ENCODE results near the gene ALPG. TPM values are rescaled to one million over a fixed set of nuclear protein-coding genes. Genes with fewer than 3 reads are reported as not detected.
"Not testable (repeated sequence)": the region's sequence is repeated elsewhere in the genome, so short reads cannot be mapped to it uniquely, and the experiment has no call there.

ALPG gene
- total RNA-seq, 1 experiment from 2014 or later: 1.2 TPM

DNA sequence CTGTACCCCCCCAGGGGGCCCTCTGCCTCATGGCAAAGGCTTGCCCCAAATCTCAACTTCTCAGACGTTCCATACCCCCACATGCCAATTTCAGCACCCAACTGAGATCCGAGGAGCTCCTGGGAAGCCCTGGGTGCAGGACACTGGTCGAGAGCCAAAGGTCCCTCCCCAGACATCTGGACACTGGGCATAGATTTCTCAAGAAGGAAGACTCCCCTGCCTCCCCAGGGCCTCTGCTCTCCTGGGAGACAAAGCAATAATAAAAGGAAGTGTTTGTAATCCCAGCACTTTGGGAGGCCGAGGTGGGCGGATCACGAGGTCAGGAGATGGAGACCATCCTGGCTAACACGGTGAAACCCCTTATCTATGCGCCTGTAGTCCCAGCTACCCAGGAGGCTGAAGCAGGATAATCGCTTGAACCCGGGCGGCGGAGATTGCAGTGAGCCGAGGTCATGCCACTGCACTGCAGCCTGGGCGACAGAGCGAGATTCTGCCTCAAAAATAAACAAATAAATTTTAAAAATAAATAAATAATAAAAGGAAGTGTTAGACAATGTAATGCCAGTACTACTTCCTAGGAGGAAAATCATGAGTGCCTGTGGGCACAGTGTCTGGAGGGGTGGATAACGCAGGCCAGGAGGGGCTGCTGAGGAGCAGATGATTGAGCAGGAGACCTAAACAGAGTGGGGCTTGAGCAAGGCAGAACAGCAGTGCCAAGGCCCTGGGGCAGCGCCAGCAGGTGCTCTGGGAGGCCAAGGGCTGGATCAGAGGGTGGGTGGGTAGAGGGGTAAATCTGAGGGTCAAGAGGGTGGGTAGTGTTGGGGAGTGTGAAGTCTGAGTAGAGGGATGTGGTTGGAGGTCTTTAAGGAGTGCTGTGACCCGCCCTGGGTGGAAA lies 24.1 kb upstream of the ALPG start:
- H3K36me3 Mint-ChIP-seq: no peaks in the 10 kb centered on the region; the same call in 1 of the 2 replicates
- peaks cover 54% of the 10 kb centered on the region for H3K27me3 Mint-ChIP-seq (ENCODE audit: low read depth)
- peaks cover 9% of the 10 kb centered on the region for H3K4me1 Mint-ChIP-seq
- no peak for DNase-seq (ENCODE audit: low spot score)
- ChIA-PET CTCF (interaction anchor here (1.0 kb wide), 1 partner anchor 482 kb away, joined by 3 read pairs; no protein-coding TSS in a partner anchor), POLR2A (no interaction called here)
- no peak overlapping the region for H3K27ac Mint-ChIP-seq
- no peak for ATAC-seq
- H3K4me3 Mint-ChIP-seq: no peak overlapping the region
- TF ChIP-seq CREM (CRISPR knock-in tag; IDR thresholded peaks at IDR 0.05): no peak
- no peaks in the 10 kb centered on the region for H3K9me3 Mint-ChIP-seq

DNA sequence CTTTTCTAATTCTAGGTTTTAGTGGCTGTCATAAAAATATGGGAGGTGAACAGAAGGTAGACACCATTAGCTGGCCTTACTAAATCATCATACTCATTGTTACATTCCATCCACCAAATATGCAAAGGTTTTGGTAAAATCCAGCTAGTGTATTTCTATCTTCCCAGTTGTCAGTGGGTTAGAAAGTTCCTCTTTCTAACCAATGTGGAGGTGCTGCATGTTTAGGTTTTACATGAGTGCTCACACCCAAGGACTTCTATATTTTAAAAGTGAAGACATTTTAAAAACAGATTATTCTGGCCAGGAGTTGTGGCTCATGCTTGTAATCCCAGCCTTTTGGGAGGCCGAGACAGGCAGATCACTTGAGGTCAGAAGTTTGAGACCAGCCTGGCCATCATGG lies 22.2 kb upstream of the ALPG start:
- Mint-ChIP-seq H3K27me3 (ENCODE audit: low read depth) (peaks cover 73% of the 10 kb centered on the region), H3K9me3 (no peaks in the 10 kb centered on the region), H3K4me1 (peaks cover 14% of the 10 kb centered on the region), H3K36me3 (no peaks in the 10 kb centered on the region; the same call in 1 of the 2 replicates), H3K4me3 (no peak overlapping the region), H3K27ac (no peak overlapping the region)
- CTCF ChIA-PET: no interaction called here
- TF ChIP-seq ESRRA (CRISPR knock-in tag; IDR thresholded peaks at IDR 0.05; ENCODE audit: borderline replicate concordance) (no peak), CREM (CRISPR knock-in tag; IDR thresholded peaks at IDR 0.05) (no peak), ZNF263 (CRISPR knock-in tag; IDR thresholded peaks at IDR 0.05; ENCODE audit: low read depth) (no peak), ZNF416 (CRISPR knock-in tag; IDR thresholded peaks at IDR 0.05) (no peak), ZNF396 (CRISPR knock-in tag; IDR thresholded peaks at IDR 0.05; ENCODE audit: borderline replicate concordance) (no peak), PRRX2 (CRISPR knock-in tag; IDR thresholded peaks at IDR 0.05) (no peak), TEAD4 (CRISPR knock-in tag; IDR thresholded peaks at IDR 0.05) (no peak), NR2C2 (CRISPR knock-in tag; IDR thresholded peaks at IDR 0.05) (no peak), ZNF671 (CRISPR knock-in tag; IDR thresholded peaks at IDR 0.05) (no peak), SMAD3 (CRISPR knock-in tag; IDR thresholded peaks at IDR 0.05; ENCODE audit: borderline replicate concordance) (no peak), FOXK1 (CRISPR knock-in tag; IDR thresholded peaks at IDR 0.05) (no peak)
- TF ChIP-seq, protein P1, sequence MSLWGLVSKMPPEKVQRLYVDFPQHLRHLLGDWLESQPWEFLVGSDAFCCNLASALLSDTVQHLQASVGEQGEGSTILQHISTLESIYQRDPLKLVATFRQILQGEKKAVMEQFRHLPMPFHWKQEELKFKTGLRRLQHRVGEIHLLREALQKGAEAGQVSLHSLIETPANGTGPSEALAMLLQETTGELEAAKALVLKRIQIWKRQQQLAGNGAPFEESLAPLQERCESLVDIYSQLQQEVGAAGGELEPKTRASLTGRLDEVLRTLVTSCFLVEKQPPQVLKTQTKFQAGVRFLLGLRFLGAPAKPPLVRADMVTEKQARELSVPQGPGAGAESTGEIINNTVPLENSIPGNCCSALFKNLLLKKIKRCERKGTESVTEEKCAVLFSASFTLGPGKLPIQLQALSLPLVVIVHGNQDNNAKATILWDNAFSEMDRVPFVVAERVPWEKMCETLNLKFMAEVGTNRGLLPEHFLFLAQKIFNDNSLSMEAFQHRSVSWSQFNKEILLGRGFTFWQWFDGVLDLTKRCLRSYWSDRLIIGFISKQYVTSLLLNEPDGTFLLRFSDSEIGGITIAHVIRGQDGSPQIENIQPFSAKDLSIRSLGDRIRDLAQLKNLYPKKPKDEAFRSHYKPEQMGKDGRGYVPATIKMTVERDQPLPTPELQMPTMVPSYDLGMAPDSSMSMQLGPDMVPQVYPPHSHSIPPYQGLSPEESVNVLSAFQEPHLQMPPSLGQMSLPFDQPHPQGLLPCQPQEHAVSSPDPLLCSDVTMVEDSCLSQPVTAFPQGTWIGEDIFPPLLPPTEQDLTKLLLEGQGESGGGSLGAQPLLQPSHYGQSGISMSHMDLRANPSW (CRISPR knock-in tag; conservative IDR thresholded peaks at IDR 0.05; ENCODE audit: low read depth): no peak
- DNase-seq (ENCODE audit: low spot score): no peak
- POLR2A ChIA-PET: no interaction called here
- ATAC-seq: no peak

DNA sequence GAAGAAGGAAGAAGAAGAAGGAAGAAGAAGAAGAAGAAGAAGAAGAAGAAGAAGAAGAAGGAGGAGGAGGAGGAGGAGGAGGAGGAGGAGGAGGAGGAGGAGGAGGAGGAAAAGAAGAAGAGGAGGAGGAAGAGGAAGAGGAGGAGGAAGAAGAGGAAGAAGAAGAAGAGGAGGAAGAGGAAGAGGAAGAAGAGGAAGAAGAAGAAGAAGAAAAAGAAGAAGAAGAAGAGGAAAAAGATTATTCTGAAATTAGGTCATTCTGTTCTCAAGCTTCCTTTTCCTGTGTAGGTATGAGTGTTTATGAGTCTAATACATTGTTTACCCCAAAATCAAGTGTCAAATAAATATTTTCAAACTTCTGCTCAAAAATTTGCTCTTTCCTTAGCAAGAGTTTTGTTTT lies 21.6 kb upstream of the ALPG start:
- POLR2A ChIA-PET; H3K27ac Mint-ChIP-seq; H3K4me3 Mint-ChIP-seq; H3K36me3 Mint-ChIP-seq; H3K9me3 Mint-ChIP-seq; DNase-seq (ENCODE audit: low spot score); ATAC-seq: not testable (repeated sequence)
- CTCF ChIA-PET: interaction anchor here (1.0 to 3.0 kb wide), 6 partner anchors 10 to 137 kb away, joined by 3 to 25 read pairs (median 5); no protein-coding TSS in a partner anchor
- Mint-ChIP-seq H3K27me3 (ENCODE audit: low read depth) (peaks cover 79% of the 10 kb centered on the region), H3K4me1 (peaks cover 19% of the 10 kb centered on the region)

DNA sequence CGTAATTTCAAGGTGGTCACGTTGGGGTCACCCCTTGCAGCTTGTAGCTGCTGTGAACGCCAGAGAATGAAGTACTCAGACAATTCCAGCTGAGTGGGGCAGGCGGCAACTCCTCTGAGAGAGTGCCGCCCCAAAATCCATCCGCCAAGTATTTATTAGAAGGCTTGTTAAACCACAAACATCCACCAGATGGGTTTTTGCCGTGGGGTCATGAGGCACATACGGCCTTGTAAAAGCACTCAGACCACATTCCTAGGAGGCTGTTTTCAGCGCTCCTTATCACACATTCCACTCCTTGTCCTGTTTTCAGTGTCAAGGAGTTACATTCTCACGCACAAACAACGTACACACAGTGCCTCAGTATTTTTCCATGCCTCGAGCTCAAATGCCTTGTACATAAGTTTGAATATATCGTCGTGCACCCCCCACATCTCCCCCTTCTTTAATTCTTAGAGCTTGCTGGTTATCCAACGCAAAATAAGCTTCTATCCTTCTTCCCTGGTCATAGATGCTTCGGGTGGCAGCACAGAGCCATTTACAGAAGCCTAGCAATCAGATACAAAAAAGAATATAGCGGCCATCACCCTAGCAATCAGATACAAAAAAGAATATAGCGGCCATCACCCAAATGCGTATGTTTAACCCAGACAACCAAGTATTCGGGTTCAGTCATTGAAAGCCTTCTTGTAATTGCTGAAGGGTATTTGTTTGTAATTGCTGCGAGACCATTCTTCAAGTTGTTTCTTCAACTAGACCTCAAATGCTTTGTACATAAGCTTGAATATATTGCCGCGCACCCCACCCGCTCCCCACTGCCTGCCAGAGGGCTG lies 20.8 kb upstream of the ALPG start:
- H3K27me3 Mint-ChIP-seq (ENCODE audit: low read depth): peaks cover 87% of the 10 kb centered on the region
- POLR2A ChIA-PET: no interaction called here
- H3K27ac Mint-ChIP-seq: no peak overlapping the region
- peak overlapping the region; percentile 68 for H3K4me3 Mint-ChIP-seq
- H3K9me3 Mint-ChIP-seq: no peaks in the 10 kb centered on the region
- DNase-seq (ENCODE audit: low spot score): no peak
- ATAC-seq: no peak
- CTCF ChIA-PET: interaction anchor here (0.8 to 3.0 kb wide), 10 partner anchors 11 to 138 kb away, joined by 3 to 25 read pairs (median 3); no protein-coding TSS in a partner anchor
- H3K36me3 Mint-ChIP-seq: no peaks in the 10 kb centered on the region; the same call in 1 of the 2 replicates
- peaks cover 19% of the 10 kb centered on the region for H3K4me1 Mint-ChIP-seq
- TF ChIP-seq NR3C1 (CRISPR knock-in tag; conservative IDR thresholded peaks at IDR 0.05; ENCODE audit: low read depth) (no peak), ETV6 (CRISPR knock-in tag; IDR thresholded peaks at IDR 0.05) (no peak), ZNF317 (CRISPR knock-in tag; IDR thresholded peaks at IDR 0.05; ENCODE audit: borderline replicate concordance, low read depth) (no peak), ZNF121 (CRISPR knock-in tag; IDR thresholded peaks at IDR 0.05) (no peak), PRRX2 (CRISPR knock-in tag; IDR thresholded peaks at IDR 0.05) (no peak), MYBL2 (CRISPR knock-in tag; IDR thresholded peaks at IDR 0.05) (no peak)
- TF ChIP-seq, protein P2, sequence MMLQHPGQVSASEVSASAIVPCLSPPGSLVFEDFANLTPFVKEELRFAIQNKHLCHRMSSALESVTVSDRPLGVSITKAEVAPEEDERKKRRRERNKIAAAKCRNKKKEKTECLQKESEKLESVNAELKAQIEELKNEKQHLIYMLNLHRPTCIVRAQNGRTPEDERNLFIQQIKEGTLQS (CRISPR knock-in tag; conservative IDR thresholded peaks at IDR 0.05): no peak
- TF ChIP-seq, protein P3, sequence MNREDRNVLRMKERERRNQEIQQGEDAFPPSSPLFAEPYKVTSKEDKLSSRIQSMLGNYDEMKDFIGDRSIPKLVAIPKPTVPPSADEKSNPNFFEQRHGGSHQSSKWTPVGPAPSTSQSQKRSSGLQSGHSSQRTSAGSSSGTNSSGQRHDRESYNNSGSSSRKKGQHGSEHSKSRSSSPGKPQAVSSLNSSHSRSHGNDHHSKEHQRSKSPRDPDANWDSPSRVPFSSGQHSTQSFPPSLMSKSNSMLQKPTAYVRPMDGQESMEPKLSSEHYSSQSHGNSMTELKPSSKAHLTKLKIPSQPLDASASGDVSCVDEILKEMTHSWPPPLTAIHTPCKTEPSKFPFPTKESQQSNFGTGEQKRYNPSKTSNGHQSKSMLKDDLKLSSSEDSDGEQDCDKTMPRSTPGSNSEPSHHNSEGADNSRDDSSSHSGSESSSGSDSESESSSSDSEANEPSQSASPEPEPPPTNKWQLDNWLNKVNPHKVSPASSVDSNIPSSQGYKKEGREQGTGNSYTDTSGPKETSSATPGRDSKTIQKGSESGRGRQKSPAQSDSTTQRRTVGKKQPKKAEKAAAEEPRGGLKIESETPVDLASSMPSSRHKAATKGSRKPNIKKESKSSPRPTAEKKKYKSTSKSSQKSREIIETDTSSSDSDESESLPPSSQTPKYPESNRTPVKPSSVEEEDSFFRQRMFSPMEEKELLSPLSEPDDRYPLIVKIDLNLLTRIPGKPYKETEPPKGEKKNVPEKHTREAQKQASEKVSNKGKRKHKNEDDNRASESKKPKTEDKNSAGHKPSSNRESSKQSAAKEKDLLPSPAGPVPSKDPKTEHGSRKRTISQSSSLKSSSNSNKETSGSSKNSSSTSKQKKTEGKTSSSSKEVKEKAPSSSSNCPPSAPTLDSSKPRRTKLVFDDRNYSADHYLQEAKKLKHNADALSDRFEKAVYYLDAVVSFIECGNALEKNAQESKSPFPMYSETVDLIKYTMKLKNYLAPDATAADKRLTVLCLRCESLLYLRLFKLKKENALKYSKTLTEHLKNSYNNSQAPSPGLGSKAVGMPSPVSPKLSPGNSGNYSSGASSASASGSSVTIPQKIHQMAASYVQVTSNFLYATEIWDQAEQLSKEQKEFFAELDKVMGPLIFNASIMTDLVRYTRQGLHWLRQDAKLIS (CRISPR knock-in tag; IDR thresholded peaks at IDR 0.05; ENCODE audit: borderline replicate concordance): no peak
- TF ChIP-seq, protein P4, sequence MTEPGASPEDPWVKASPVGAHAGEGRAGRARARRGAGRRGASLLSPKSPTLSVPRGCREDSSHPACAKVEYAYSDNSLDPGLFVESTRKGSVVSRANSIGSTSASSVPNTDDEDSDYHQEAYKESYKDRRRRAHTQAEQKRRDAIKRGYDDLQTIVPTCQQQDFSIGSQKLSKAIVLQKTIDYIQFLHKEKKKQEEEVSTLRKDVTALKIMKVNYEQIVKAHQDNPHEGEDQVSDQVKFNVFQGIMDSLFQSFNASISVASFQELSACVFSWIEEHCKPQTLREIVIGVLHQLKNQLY (CRISPR knock-in tag; IDR thresholded peaks at IDR 0.05): no peak

Measured in WTC11 (cell line).